GM13977 (cell line): ENCODE measurements around the gene ALK.

Experiments used
- DNase-seq: peaks from one replicate; pipeline ENCODE4 v3.0.0; 2012; ENCODE audit warnings: low spot score
- in situ Hi-C: fragments of 300-500 bp; cut with MboI; formaldehyde crosslinking; loops from one replicate; pipeline ENCODE4 v1.12.0; 2022; ENCODE audit warnings: low sequenced_read_pairs, low pct_unique_long_range_greater_than_20kb, mixed read lengths, inconsistent platforms; ENCODE audit not compliant: unreplicated experiment
- TF ChIP-seq, protein P1 (sequence below): IDR thresholded peaks from 2 replicates; pipeline ENCODE4 v1.5.1; 2012; ENCODE audit warnings: mild to moderate bottlenecking, control low read depth; ENCODE audit not compliant: insufficient read depth; ENCODE audit errors: extremely low read depth, missing control alignments

Gene ALK

DNA sequence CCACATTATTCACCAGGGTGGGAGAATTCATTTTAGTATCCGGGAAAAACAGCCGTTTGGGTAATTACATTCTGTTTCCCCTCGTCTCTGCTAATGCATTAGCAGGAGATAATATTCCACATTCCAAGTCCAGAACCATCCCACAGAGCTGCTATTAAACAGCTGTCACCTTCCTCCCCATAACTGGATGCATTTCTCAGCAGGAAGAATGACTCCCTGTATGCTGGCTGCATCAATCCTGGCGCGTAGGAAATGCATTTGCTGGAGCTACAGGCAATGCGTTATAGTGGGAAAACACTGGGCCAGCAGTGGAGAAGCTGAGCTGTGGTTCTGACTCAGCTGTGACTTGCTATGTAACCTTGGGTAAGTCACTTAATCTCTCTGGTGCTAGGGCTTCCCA lies 560.2 kb downstream of the ALK start:
- TF ChIP-seq, protein P1, sequence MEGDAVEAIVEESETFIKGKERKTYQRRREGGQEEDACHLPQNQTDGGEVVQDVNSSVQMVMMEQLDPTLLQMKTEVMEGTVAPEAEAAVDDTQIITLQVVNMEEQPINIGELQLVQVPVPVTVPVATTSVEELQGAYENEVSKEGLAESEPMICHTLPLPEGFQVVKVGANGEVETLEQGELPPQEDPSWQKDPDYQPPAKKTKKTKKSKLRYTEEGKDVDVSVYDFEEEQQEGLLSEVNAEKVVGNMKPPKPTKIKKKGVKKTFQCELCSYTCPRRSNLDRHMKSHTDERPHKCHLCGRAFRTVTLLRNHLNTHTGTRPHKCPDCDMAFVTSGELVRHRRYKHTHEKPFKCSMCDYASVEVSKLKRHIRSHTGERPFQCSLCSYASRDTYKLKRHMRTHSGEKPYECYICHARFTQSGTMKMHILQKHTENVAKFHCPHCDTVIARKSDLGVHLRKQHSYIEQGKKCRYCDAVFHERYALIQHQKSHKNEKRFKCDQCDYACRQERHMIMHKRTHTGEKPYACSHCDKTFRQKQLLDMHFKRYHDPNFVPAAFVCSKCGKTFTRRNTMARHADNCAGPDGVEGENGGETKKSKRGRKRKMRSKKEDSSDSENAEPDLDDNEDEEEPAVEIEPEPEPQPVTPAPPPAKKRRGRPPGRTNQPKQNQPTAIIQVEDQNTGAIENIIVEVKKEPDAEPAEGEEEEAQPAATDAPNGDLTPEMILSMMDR = no peak
- in situ Hi-C loops = no loop called here
- no peak for DNase-seq

DNA sequence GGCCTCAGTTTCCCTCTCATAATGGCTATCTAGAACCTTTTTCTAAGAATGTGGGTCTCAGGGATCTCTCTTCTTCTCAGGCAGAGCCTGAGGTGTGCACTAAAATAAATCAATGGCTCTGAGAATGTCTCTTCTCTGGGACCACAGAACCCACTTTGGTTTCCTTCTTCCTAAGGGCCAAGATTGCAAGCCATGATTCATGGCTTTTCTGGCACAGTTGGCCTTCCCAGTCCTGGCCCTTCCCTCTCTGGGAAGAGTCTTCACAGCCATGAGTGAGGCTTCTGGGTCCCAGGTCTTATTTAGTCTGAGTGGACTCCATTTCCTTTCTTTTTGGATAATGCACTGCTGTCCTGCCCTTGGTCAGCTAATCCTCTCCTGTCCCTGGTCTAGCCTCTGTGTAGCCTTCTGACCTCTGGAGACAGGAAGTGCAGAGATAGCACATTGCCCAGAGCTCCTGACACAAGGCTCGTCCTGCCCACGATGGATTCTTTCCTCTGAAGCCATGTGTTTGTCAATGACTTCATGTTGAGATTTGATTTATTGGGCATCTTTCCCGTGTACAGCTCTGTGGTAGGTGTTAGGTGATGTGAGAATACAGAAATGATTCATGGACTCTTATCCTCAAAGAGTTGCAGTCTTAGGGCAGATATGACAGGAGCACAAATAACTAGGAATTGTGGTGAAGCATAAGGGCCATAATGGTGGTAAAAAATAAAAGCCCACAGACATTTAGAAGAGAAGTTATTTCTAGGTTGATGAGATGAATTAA lies 561.2 kb downstream of the ALK start:
- in situ Hi-C loops = no loop called here
- TF ChIP-seq, protein P1 = no peak
- no peak for DNase-seq

DNA sequence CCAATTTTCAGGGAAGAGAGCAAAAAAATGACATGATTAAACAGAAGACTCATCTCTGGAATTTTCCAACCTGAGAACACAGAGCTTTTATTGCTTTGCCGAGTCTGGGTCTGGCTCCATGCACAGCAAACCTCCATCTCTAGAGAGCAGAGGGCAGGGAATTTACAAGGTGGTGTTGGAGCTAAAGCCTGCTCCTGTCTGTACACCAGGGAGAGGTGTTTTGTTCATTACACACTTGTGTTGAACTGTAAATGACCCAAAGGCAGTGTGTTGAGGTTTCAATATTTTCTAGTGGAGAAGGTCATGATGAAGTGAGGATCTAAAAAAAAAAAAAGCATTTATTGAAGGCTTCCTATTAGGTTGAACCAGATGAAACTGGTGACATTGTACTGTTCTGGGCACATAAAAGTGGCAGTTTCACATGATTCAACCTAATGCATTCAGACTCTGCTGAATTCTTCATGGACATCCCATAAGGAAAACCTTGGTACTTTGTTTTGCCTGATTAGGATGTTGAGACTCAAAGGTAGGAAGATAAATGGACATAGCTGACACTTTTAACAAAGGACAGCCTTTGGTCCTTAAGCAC lies 567.9 kb downstream of the ALK start:
- in situ Hi-C loops = no loop called here
- TF ChIP-seq, protein P1 = no peak
- DNase-seq = no peak

DNA sequence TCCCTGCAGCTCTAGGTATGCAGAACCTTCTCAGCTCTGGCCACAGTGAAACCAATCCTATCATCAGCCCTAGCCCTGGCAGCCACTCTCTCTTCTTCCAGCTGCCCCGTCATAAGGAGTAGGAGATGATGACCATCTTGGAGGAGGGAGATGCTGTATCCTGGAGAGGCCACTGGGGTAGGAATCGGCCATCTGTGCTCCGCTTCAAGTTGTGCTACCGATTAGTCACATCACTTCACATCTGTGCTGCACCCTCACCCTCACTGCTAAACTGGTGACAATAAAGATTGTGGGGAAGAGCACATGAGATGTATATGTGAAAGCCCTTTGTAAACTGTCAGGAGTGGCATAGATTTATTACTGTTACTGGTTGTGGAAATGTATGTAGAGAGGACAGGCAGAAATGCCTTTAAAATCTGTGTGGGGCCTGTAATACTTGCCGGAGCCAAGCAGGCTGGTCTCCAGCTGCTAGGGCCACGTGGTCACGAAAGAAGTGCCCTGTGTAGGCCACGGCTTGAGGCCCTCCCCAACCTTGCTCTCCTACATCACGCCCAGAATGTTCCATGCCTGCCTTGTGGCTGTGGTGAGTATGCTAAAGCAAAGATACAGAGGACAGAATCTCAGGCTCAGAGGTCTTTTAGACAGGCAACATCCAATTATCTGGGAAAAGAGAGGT lies 569.3 kb downstream of the ALK start:
- in situ Hi-C loops = no loop called here
- no peak for DNase-seq
- TF ChIP-seq, protein P1 = no peak

DNA sequence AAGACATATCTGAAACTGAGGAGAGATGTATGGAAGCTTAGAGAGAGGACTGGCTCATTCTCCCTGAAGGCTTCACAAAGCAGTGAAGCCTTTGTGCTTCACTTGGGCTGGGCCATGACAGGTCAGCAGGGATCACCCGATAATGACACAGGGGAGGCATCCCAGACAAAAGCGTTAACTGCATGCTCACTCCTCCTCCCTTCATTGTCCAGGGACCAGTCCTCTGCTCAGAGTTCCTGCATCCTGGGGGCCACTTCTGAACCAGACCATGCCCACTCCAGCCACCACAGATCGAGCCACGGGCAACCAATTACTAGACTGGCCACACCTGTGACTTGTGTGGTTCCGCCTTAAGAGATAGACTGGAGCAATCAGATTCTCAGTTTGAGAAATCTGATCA lies 570.1 kb downstream of the ALK start:
- DNase-seq = no peak
- in situ Hi-C loops = no loop called here
- TF ChIP-seq, protein P1 = no peak

DNA sequence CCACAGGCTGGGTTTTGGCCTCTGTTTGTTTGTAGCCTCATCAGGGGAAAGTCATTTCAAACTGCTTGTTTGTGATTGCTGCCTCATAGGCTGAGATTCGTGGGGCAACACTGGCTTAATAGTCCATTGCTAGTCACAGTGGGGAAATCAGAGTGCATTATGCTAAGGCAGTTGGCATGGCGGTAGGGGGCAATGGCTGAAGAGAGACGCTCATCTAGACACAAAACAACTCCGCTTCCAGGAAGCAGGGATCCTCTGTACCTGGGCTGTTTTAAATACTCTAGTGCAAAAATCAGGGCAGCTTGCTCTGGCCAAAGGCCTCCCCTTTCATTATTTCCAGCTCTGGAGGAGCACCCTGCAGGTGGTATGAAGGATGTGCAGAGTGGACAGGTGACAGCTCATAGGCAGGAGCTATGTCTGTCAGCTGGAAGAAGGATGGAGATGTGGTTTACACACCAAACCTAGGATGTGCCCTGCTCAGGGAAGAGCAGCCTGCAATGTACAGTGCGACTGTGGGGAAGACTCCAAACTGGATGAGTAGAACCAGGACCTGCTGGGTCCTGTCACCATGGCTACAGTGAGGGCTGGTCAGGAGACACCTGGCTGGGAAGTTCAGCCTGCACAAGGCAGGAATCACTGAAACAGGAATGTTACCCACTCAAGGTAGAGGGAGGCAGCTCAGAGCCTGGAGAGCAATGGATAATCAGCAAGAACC lies 571.9 kb downstream of the ALK start:
- no peak for DNase-seq
- TF ChIP-seq, protein P1 = no peak
- in situ Hi-C loops = no loop called here
